PC-9 (cell line): ENCODE data around the gene ZCCHC12. TPM values are rescaled to one million over a fixed set of nuclear protein-coding genes. Genes with fewer than 3 reads are reported as not detected.

Experiments used
- BruUV-seq: library from RNA; stranded (reverse); fragments of 400-500 nt; replicated peaks from 2 replicates; lab custom pipeline; 2021; lab: Mats Ljungman, UMichigan
- CTCF ChIA-PET: fragments of 300-600 bp; sonication (Branson Sonifier 250); formaldehyde crosslinking; loops from one replicate; lab custom pipeline; 2022; ENCODE audit warnings: antibody characterized with exemption; lab: Charles Lee
- POLR2A ChIA-PET: fragments of 300-600 bp; sonication (Branson Sonifier 250); formaldehyde crosslinking; loops from one replicate; lab custom pipeline; 2022; ENCODE audit warnings: antibody characterized with exemption; ENCODE audit not compliant: unreplicated experiment; lab: Charles Lee
- DNase-seq, 2 experiments: peaks; one replicate each; pipeline versions ENCODE4 v3.0.0 to v3.0.0-alpha.2; 2015 to 2022; ENCODE audit warnings: mixed read lengths in 1 of 2
- H2AFZ ChIP-seq: fragments of 200-600 bp; sonication (generic); 2 replicates; pipeline ENCODE4 v1.8.1; 2017; ENCODE audit warnings: antibody characterized with exemption
- H3F3A ChIP-seq: fragments of 200-600 bp; sonication (generic); 2 replicates; pipeline ENCODE4 v1.8.1; 2017; ENCODE audit warnings: antibody characterized with exemption, mild to moderate bottlenecking, low read depth; ENCODE audit not compliant: insufficient read depth
- H3K27ac ChIP-seq: fragments of 200-600 bp; sonication (generic); 2 replicates; pipeline ENCODE4 v1.6.1; 2016; ENCODE audit warnings: mixed run types
- H3K27me3 ChIP-seq: fragments of 200-600 bp; sonication (generic); 2 replicates; pipeline ENCODE4 v1.6.1; 2016; ENCODE audit warnings: low read depth, mixed run types; ENCODE audit not compliant: insufficient read depth
- H3K36me3 ChIP-seq: fragments of 200-600 bp; sonication (generic); 2 replicates; pipeline ENCODE4 v1.6.1; 2016; ENCODE audit warnings: low read depth, mixed run types
- H3K4me1 ChIP-seq: fragments of 200-600 bp; sonication (generic); replicated peaks from 2 replicates; pipeline ENCODE4 v1.6.1; 2016; ENCODE audit warnings: mixed run types; ENCODE audit not compliant: insufficient read depth
- H3K4me2 ChIP-seq: fragments of 200-600 bp; sonication (generic); 2 replicates; pipeline ENCODE4 v1.6.1; 2017; ENCODE audit warnings: mixed run types
- H3K4me3 ChIP-seq: fragments of 200-600 bp; sonication (generic); 2 replicates; pipeline ENCODE4 v1.6.1; 2016; ENCODE audit warnings: mixed run types
- H3K79me2 ChIP-seq: fragments of 200-600 bp; sonication (generic); 2 replicates; pipeline ENCODE4 v1.6.1; 2017; ENCODE audit warnings: low read depth, mixed run types
- H3K9me2 ChIP-seq: fragments of 200-600 bp; sonication (generic); 2 replicates; pipeline ENCODE4 v1.8.1; 2017; ENCODE audit warnings: mild to moderate bottlenecking; ENCODE audit not compliant: insufficient read depth
- H3K9me3 ChIP-seq: fragments of 200-600 bp; sonication (generic); 2 replicates; pipeline ENCODE4 v1.8.1; 2016; ENCODE audit warnings: low read depth; ENCODE audit not compliant: insufficient read depth
- H4K20me1 ChIP-seq: fragments of 200-600 bp; sonication (generic); 2 replicates; pipeline ENCODE4 v1.8.1; 2017; ENCODE audit not compliant: insufficient read depth
- CTCF ChIP-seq: fragments of 200-600 bp; sonication (generic); conservative IDR thresholded peaks from 2 replicates; pipeline ENCODE4 v1.6.1; 2017; ENCODE audit warnings: mixed run types, antibody characterized with exemption, mild to moderate bottlenecking, moderate library complexity
- EZH2 ChIP-seq: fragments of 200-600 bp; sonication (generic); IDR thresholded peaks from 2 replicates; pipeline ENCODE4 v1.8.0; 2017; ENCODE audit warnings: antibody characterized with exemption, low read depth
- intact Hi-C: fragments of 100-400 bp; cut with micrococcal nuclease; formaldehyde crosslinking; loops from one replicate; pipeline ENCODE4 v1.10.0; 2022; ENCODE audit not compliant: unreplicated experiment
- total RNA-seq: library from RNA; stranded (reverse); gene quantifications from 2 replicates; pipeline ENCODE4 v1.2.3, GENCODE V29; 2021

ZCCHC12 gene
- total RNA-seq, 1 experiment from 2014 or later = not detected

GRCh38 chrX:118780911-118781310, 42.7 kb upstream of the ZCCHC12 start:
- no peaks in the 10 kb centered on the region for H3K4me1 ChIP-seq
- BruUV-seq = no TSS peak
- H3K27me3 ChIP-seq = no peaks in the 10 kb centered on the region
- H3K36me3 ChIP-seq = peaks cover 10% of the 10 kb centered on the region
- no peak overlapping the region for H3K4me2 ChIP-seq
- H4K20me1 ChIP-seq = no peaks in the 10 kb centered on the region
- H3K79me2 ChIP-seq = no peaks in the 10 kb centered on the region
- TF ChIP-seq EZH2 = no peak
- TF ChIP-seq CTCF = no peak
- no peak for DNase-seq
- ChIA-PET POLR2A (no interaction called here), CTCF (no interaction called here)
- H3K4me3 ChIP-seq = no peak overlapping the region
- no peak overlapping the region for H3K27ac ChIP-seq
- intact Hi-C loops = no loop called here
- no peaks in the 10 kb centered on the region for H3F3A ChIP-seq
- H3K9me3 ChIP-seq = no peaks in the 10 kb centered on the region
- no peaks in the 10 kb centered on the region for H3K9me2 ChIP-seq
- H2AFZ ChIP-seq = no peak overlapping the region

DNA sequence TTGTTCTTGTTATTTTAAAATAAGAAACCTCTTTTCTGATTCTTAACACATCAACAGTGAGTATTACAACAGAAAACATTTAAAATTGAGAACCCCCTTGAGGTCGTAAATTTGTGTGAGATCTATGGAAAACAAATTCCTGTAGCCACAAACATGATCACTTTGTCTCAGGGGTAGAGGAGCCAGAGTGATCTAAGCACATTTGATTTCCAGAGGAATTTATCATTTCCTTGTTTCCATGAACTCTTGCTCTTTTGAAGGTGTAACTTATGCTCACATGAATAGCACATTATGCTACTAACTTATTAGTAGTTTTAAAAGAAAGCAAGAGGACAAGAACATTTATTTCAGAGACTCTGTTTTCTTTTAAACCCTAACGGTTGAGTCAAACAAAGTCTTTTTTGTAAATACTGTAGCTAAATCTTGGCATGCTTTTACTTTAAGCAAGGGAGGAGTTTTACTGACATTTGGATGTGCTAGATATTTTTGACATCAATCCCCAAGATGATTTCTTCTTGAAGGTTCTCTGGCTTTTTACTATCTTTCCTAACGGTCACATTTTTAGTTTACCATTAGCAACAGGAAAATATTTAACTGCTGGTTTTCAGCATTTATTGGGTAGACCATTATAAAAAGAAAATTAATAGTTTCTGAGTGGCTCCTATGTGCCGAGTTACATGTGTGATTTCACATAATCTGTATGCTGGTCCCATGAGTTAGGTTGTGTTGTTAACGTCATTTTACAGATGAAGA, 27.9 kb upstream of the ZCCHC12 start:
- H3K27ac ChIP-seq = no peak overlapping the region
- no peak for DNase-seq

DNA sequence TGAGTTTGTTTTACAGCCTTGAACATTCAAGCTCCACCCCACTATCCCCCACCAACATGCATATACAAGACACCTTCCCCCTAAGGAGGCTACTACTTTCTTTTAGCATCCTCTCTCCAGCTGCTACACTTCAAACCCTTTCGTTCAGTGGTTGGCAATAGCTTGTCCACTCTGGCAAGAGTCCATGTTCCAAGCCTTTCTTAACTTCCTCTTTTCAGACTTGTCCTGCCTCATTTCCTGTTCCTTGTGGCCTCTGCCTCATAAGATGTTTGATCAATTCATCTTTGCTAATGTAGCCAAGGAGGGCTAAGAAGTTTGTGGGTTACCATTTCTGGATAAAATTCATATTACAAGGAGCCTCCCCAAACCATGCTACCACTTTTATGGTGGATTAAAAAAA, 20.8 kb upstream of the ZCCHC12 start:
- no peaks in the 10 kb centered on the region for H3K9me2 ChIP-seq
- no peak for DNase-seq
- no peak overlapping the region for H3K4me3 ChIP-seq
- H2AFZ ChIP-seq = no peak overlapping the region
- H3K79me2 ChIP-seq = no peaks in the 10 kb centered on the region
- intact Hi-C loops = no loop called here
- H3K4me1 ChIP-seq = no peaks in the 10 kb centered on the region
- H4K20me1 ChIP-seq = no peaks in the 10 kb centered on the region
- no peaks in the 10 kb centered on the region for H3K9me3 ChIP-seq
- ChIA-PET CTCF (interaction anchor here (0.9 kb wide), 1 partner anchor 176 kb away, joined by 5 read pairs; no protein-coding TSS in a partner anchor), POLR2A (no interaction called here)
- no peak for TF ChIP-seq EZH2
- TF ChIP-seq CTCF = no peak
- H3K4me2 ChIP-seq = no peak overlapping the region
- no TSS peak for BruUV-seq
- H3F3A ChIP-seq = no peaks in the 10 kb centered on the region
- no peaks in the 10 kb centered on the region for H3K27me3 ChIP-seq
- H3K36me3 ChIP-seq = no peaks in the 10 kb centered on the region
- no peak overlapping the region for H3K27ac ChIP-seq

More for the DNA sequence above, 27.9 kb upstream of the ZCCHC12 start:
- Histone ChIP-seq H3K4me3 (no peak overlapping the region), H3K36me3 (no peaks in the 10 kb centered on the region), H4K20me1 (no peaks in the 10 kb centered on the region), H3K4me1 (no peaks in the 10 kb centered on the region), H3K4me2 (no peak overlapping the region), H3K79me2 (no peaks in the 10 kb centered on the region), H3F3A (no peaks in the 10 kb centered on the region), H3K9me3 (no peaks in the 10 kb centered on the region), H3K27me3 (no peaks in the 10 kb centered on the region), H3K9me2 (no peaks in the 10 kb centered on the region), H2AFZ (no peak overlapping the region)
- no peak for TF ChIP-seq EZH2
- no peak for TF ChIP-seq CTCF
- BruUV-seq = no TSS peak
- intact Hi-C loops = no loop called here
- POLR2A ChIA-PET = no interaction called here
- CTCF ChIA-PET = interaction anchor here (0.6 kb wide), 1 partner anchor 58 kb away, joined by 3 read pairs; no protein-coding TSS in a partner anchor
